ENCODE results near the gene BMP4.

- no peak for TF ChIP-seq EZH2 (IDR thresholded peaks at IDR 0.05; ENCODE audit: borderline replicate concordance, low read depth, low read length, severe bottlenecking)
- no peak for TF ChIP-seq CTCF (IDR thresholded peaks at IDR 0.05; ENCODE audit: extremely low read depth in 1 of 2, insufficient read depth in 1 of 2, low read depth in 1 of 2, low read length in 2 of 2)
These were observed 9.6 kb downstream of the BMP4 start for GRCh38 chr14:53947094-53947445.
